Endodermal cell (in vitro differentiated cells): ENCODE measurements around the gene TASOR2. TPM values are rescaled to one million over a fixed set of nuclear protein-coding genes. Genes with fewer than 3 reads are reported as not detected.

Experiments
- DNase-seq: peaks from one replicate; pipeline ENCODE4 v3.0.0-alpha.2; 2017
- H3K27ac ChIP-seq: 2 replicates; pipeline ENCODE4 v1.5.1; 2013; ENCODE audit warnings: mild to moderate bottlenecking, low read depth, low read length, moderate library complexity
- H3K27me3 ChIP-seq: 2 replicates; pipeline ENCODE4 v1.6.1; 2013; ENCODE audit warnings: mild to moderate bottlenecking, low read length, moderate library complexity; ENCODE audit not compliant: insufficient read depth, control insufficient read depth, poor library complexity, severe bottlenecking
- H3K36me3 ChIP-seq: 2 replicates; pipeline ENCODE4 v1.7.0; 2013; ENCODE audit warnings: mild to moderate bottlenecking, low read length, moderate library complexity; ENCODE audit not compliant: control insufficient read depth, insufficient read depth
- H3K4me1 ChIP-seq: one replicate; pipeline ENCODE4 v1.7.0; 2013; ENCODE audit warnings: low read length; ENCODE audit not compliant: control insufficient read depth, insufficient read depth
- H3K4me3 ChIP-seq: 2 replicates; pipeline ENCODE4 v1.5.1; 2013; ENCODE audit warnings: mild to moderate bottlenecking, low read length, moderate library complexity
- H3K9ac ChIP-seq: 2 replicates; pipeline ENCODE4 v1.6.1; 2013; ENCODE audit warnings: mild to moderate bottlenecking, low read length, moderate library complexity; ENCODE audit not compliant: poor library complexity, severe bottlenecking; ENCODE audit errors: extremely low read depth
- H3K9me3 ChIP-seq: 2 replicates; pipeline ENCODE4 v1.6.1; 2013; ENCODE audit warnings: mild to moderate bottlenecking, low read length, moderate library complexity; ENCODE audit not compliant: control insufficient read depth
- H3K27ac Mint-ChIP-seq: 2 replicates; pipeline ENCODE4 v1.8.0; 2020; ENCODE audit warnings: mixed read lengths
- H3K27me3 Mint-ChIP-seq: 2 replicates; pipeline ENCODE4 v1.8.0; 2021; ENCODE audit warnings: mild to moderate bottlenecking, mixed read lengths; ENCODE audit not compliant: insufficient read depth
- H3K36me3 Mint-ChIP-seq: 2 replicates; pipeline ENCODE4 v1.8.0; 2020; ENCODE audit warnings: low read depth, mixed read lengths
- H3K4me1 Mint-ChIP-seq: 2 replicates; pipeline ENCODE4 v1.8.0; 2020; ENCODE audit warnings: mixed read lengths
- H3K4me3 Mint-ChIP-seq: 2 replicates; pipeline ENCODE4 v1.8.0; 2020; ENCODE audit warnings: mild to moderate bottlenecking, moderate library complexity, mixed read lengths
- H3K9me3 Mint-ChIP-seq: 2 replicates; pipeline ENCODE4 v1.8.0; 2020; ENCODE audit warnings: mild to moderate bottlenecking, mixed read lengths
- WGBS, 2 experiments: methylation state at CpG; one replicate each; pipeline versions ENCODE4 v1.1.5 to v1.1.7; 2013; ENCODE audit warnings: missing lambda C conversion rate in 2 of 2, mixed read lengths in 1 of 2; ENCODE audit not compliant: insufficient coverage in 1 of 2, insufficient read length in 1 of 2; 5-methylcytosine and 5-hydroxymethylcytosine counted together
- total RNA-seq, 2 donors: library from RNA; stranded (reverse); fragmentation: NEBNext Ultra II Directional in 1 of 2; extraction: Animal tissue kit (Norgen Biotek cat#: 25700) in 1 of 2; gene quantifications; 2 replicates in 1 of 2; 3 replicates in 1 of 2; pipeline ENCODE4 v1.2.1, GENCODE V29; 2021
- TF ChIP-seq, protein P1 (sequence below): fragments of 200-600 bp; sonication (generic); conservative IDR thresholded peaks from 2 replicates; pipeline ENCODE4 v1.5.0; 2021; ENCODE audit warnings: antibody characterized with exemption, mild to moderate bottlenecking

TASOR2 gene
- total RNA-seq, 2 donors from 2014 or later = 47.1 to 53.0 TPM

DNA sequence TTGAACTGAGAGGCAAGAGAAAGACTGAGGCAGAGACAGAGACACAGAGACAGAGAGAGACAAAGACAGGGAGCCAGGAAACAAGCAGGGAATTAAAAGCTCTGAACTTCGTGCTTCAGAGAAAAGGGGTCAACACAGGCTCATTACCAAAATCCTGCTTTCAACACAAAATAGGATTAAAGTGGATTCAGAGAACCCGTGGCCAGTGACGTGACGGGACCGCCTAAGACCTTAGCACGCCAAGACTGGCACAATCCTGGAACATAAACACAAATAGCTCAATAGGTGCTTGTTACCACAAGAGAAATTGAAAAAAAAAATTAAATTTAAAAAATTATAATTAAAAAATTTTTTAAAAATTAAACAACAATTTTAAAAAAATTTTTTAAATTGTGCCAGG is 39.7 kb upstream of the TASOR2 start:
- Histone ChIP-seq H3K9ac (no peak overlapping the region), H3K4me3 (no peak overlapping the region), H3K27me3 (no peaks in the 10 kb centered on the region), H3K9me3 (no peaks in the 10 kb centered on the region), H3K27ac (no peak overlapping the region), H3K4me1 (no peaks in the 10 kb centered on the region), H3K36me3 (peaks cover 8% of the 10 kb centered on the region)
- Mint-ChIP-seq H3K4me3 (no peak overlapping the region), H3K27ac (no peak overlapping the region), H3K9me3 (no peaks in the 10 kb centered on the region), H3K27me3 (no peaks in the 10 kb centered on the region), H3K36me3 (peaks cover 53% of the 10 kb centered on the region), H3K4me1 (no peaks in the 10 kb centered on the region)
- WGBS, 2 experiments = 96% methylated on average over 5 to 6 of the region's 6 CpGs
- DNase-seq = no peak
- TF ChIP-seq, protein P1, sequence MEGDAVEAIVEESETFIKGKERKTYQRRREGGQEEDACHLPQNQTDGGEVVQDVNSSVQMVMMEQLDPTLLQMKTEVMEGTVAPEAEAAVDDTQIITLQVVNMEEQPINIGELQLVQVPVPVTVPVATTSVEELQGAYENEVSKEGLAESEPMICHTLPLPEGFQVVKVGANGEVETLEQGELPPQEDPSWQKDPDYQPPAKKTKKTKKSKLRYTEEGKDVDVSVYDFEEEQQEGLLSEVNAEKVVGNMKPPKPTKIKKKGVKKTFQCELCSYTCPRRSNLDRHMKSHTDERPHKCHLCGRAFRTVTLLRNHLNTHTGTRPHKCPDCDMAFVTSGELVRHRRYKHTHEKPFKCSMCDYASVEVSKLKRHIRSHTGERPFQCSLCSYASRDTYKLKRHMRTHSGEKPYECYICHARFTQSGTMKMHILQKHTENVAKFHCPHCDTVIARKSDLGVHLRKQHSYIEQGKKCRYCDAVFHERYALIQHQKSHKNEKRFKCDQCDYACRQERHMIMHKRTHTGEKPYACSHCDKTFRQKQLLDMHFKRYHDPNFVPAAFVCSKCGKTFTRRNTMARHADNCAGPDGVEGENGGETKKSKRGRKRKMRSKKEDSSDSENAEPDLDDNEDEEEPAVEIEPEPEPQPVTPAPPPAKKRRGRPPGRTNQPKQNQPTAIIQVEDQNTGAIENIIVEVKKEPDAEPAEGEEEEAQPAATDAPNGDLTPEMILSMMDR = no peak

- H3K27me3 Mint-ChIP-seq = no peaks in the 10 kb centered on the region
- no peak overlapping the region for H3K4me3 Mint-ChIP-seq
- H3K27me3 ChIP-seq = no peaks in the 10 kb centered on the region
- H3K27ac ChIP-seq = no peak overlapping the region
- H3K4me1 ChIP-seq = no peaks in the 10 kb centered on the region
- peaks cover 8% of the 10 kb centered on the region for H3K36me3 ChIP-seq
- H3K27ac Mint-ChIP-seq = no peak overlapping the region
- TF ChIP-seq, protein P1 = no peak
- no peak overlapping the region for H3K4me3 ChIP-seq
- no peaks in the 10 kb centered on the region for H3K9me3 Mint-ChIP-seq
- 92 to 95% methylated on average over 9 to 11 of the region's 11 CpGs for WGBS, 2 experiments
- H3K4me1 Mint-ChIP-seq = no peaks in the 10 kb centered on the region
- H3K9me3 ChIP-seq = no peaks in the 10 kb centered on the region
- no peak for DNase-seq
- no peak overlapping the region for H3K9ac ChIP-seq
- H3K36me3 Mint-ChIP-seq = peaks cover 54% of the 10 kb centered on the region
These were observed 39.3 kb upstream of the TASOR2 start for GRCh38 chr10:5645375-5645774.

DNA sequence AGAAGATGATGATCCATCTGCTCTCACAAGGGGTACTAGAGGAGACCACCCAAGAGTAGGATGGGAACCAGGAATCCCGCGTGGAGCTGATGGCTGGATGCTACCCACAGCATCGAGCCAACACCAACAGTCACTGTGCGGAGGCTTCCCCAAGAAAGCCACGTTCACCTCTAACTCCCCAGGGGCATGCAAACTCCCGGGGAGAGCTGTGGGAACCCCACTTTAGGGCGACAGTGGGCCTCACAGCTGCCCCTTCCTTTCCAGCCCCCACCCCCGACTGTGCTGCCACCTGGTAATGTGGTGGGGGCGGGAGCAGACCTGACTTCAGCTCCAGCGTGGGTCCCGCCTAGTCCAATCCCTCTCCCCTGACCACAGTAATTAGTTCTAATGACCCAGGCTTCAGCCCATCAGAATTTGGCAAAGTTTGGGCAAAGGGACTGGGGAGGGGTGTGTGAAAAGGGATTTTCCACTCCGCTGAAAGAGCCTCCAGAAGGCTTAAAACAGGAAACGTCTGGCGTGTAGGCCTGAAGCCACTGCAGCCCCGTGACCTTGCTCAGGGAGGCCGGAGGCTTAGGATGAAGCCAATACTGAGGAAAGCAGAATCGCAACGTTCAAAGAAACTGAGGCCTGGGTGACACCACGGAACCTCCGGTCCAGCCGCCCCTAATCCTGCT is 38.6 kb upstream of the TASOR2 start:
- TF ChIP-seq, protein P1 = no peak
- H3K27ac ChIP-seq = no peak overlapping the region
- H3K27ac Mint-ChIP-seq = no peak overlapping the region
- H3K27me3 ChIP-seq = no peaks in the 10 kb centered on the region
- DNase-seq = no peak
- no peaks in the 10 kb centered on the region for H3K9me3 Mint-ChIP-seq
- no peaks in the 10 kb centered on the region for H3K4me1 Mint-ChIP-seq
- H3K4me3 Mint-ChIP-seq = no peak overlapping the region
- H3K36me3 Mint-ChIP-seq = peaks cover 53% of the 10 kb centered on the region
- no peak overlapping the region for H3K9ac ChIP-seq
- H3K4me1 ChIP-seq = no peaks in the 10 kb centered on the region
- no peak overlapping the region for H3K4me3 ChIP-seq
- 82 to 86% methylated on average over 11 to 21 of the region's 21 CpGs for WGBS, 2 experiments
- peaks cover 8% of the 10 kb centered on the region for H3K36me3 ChIP-seq
- H3K9me3 ChIP-seq = no peaks in the 10 kb centered on the region
- no peaks in the 10 kb centered on the region for H3K27me3 Mint-ChIP-seq
